ENCODE data around the gene CADM4. TPM values are rescaled to one million over a fixed set of nuclear protein-coding genes. Genes with fewer than 3 reads are reported as not detected.

The CADM4 gene
- total and polyA plus RNA-seq, 2 of the 8 experiments (the other 6 are each of a cell fraction or from before 2014, with no cell fraction given) = 13.5 to 25.0 TPM

DNA sequence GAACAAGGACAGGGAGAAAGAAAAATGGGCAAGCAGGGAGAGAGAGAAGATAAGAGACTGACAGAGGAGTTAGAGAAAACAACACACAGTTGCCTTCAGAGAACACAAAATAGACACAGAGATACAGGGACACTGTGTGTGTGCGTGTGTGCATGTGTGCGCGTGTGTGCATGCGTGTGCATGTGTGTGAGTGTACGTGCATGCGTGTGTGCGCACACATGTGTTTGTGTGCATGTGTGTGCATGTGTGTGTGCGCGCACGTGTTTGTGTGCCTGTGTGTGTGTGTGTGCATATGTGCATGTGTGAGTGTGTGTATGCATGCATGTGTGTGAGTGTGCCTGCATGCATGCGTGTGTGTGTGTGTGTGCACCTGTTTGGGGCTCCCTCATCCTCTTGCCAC lies 36.3 kb upstream of the CADM4 start (continued):
- TF ChIP-seq NRF1 (IDR thresholded peaks at IDR 0.05; ENCODE audit: low read depth, low read length) = no peak
- no peak for TF ChIP-seq RNF2 (IDR thresholded peaks at IDR 0.05; ENCODE audit: borderline replicate concordance, low read depth, low read length, missing control alignments, poor library complexity, severe bottlenecking)
- TF ChIP-seq POU5F1 (IDR thresholded peaks at IDR 0.05; ENCODE audit: low read depth, low read length) = no peak
